Right ventricle myocardium superior (tissue), 1 donor: ENCODE measurements around the gene VAV1. TPM values are rescaled to one million over a fixed set of nuclear protein-coding genes. Genes with fewer than 3 reads are reported as not detected.
A peak's percentile ranks its signal among the peaks of the same experiment; 100 is the strongest.
"Not testable (repeated sequence)": the region's sequence is repeated elsewhere in the genome, so short reads cannot be mapped to it uniquely, and the experiment has no call there.

Source experiments
- ATAC-seq: fragments of 200-7000 bp; cut with Tn5 transposase; one replicate; pipeline ENCODE4 v1.9.1; 2020; ENCODE audit warnings: mild to moderate bottlenecking; ENCODE audit not compliant: poor library complexity
- DNase-seq: peaks from one replicate; pipeline ENCODE4 v3.0.0-alpha.2; 2020
- intact Hi-C: fragments of 100-400 bp; cut with DNase I; formaldehyde crosslinking; loops from one replicate; pipeline ENCODE4 v1.11.2; 2022
- total RNA-seq: library from RNA; stranded (reverse); fragmentation: NEBNext Ultra II Directional; extraction: Animal tissue kit (Norgen Biotek cat#: 25700); gene quantifications from one replicate; pipeline ENCODE4 v1.2.1, GENCODE V29; 2021
- donor health status: DM: no; HTN: yes; CAD: no; lungs with severe emphysema.

VAV1 gene
- total RNA-seq, 1 donor from 2014 or later: 2.8 TPM

- ATAC-seq (no peak), DNase-seq (no peak)
- intact Hi-C loops: loop anchor here (5.0 kb wide), 2 partner anchors 124 to 229 kb away; partner anchors contain the start of genes GPR108 and TRIP10
Observed at GRCh38 chr19:6861683-6862286, 89.3 kb downstream of the VAV1 start.

- ATAC-seq (peak; percentile 96), DNase-seq (peak; percentile 88)
- intact Hi-C loops: loop anchor here (5.0 kb wide), 2 partner anchors 125 to 230 kb away; partner anchors contain the start of genes GPR108 and TRIP10
Observed at GRCh38 chr19:6862673-6863078, 90.2 kb downstream of the VAV1 start.

- ATAC-seq (no peak), DNase-seq (no peak)
- intact Hi-C loops: loop anchor here (5.0 kb wide), 2 partner anchors 127 to 232 kb away; partner anchors contain the start of genes GPR108 and TRIP10
Observed at GRCh38 chr19:6864325-6864940, 91.9 kb downstream of the VAV1 start.

- DNase-seq (no peak), ATAC-seq (no peak)
- intact Hi-C loops: no loop called here
Observed at GRCh38 chr19:6865849-6866248, 93.3 kb downstream of the VAV1 start.

GRCh38 chr19:6866741-6867151 lies 94.2 kb downstream of the VAV1 start:
- no peak for DNase-seq
- intact Hi-C loops: no loop called here
- no peak for ATAC-seq

GRCh38 chr19:6868351-6868750 lies 95.8 kb downstream of the VAV1 start:
- intact Hi-C loops: no loop called here
- ATAC-seq (no peak), DNase-seq (no peak)

- DNase-seq, intact Hi-C loops, ATAC-seq: not testable (repeated sequence)
Observed at GRCh38 chr19:6869151-6869882, 96.8 kb downstream of the VAV1 start.

- DNase-seq: no peak
- ATAC-seq: no peak
- intact Hi-C loops: no loop called here
Observed at GRCh38 chr19:6873708-6874431, 101.4 kb downstream of the VAV1 start.

GRCh38 chr19:6875218-6875617 lies 102.7 kb downstream of the VAV1 start:
- intact Hi-C loops: no loop called here
- ATAC-seq: no peak

GRCh38 chr19:6876748-6877147 lies 104.2 kb downstream of the VAV1 start:
- no peak for DNase-seq
- intact Hi-C loops: no loop called here
- ATAC-seq: peak; percentile 20

More at GRCh38 chr19:6875218-6875617, 102.7 kb downstream of the VAV1 start:
- DNase-seq: no peak

GRCh38 chr19:6877766-6878165 lies 105.3 kb downstream of the VAV1 start:
- DNase-seq: no peak
- ATAC-seq: no peak
- intact Hi-C loops: no loop called here

GRCh38 chr19:6886277-6886897 lies 113.9 kb downstream of the VAV1 start:
- DNase-seq (no peak), ATAC-seq (no peak)
- intact Hi-C loops: no loop called here

- ATAC-seq (peak; percentile 39), DNase-seq (peak; percentile 50)
- intact Hi-C loops: no loop called here
Observed at GRCh38 chr19:6887316-6887715, 114.8 kb downstream of the VAV1 start, which contains the start of gene ADGRE1. Gene ADGRE1 (plus strand): TSS chr19:6887579. CDS start chr19:6887609, 30 bp downstream.

GRCh38 chr19:6888967-6889366 lies 116.5 kb downstream of the VAV1 start:
- intact Hi-C loops: no loop called here
- ATAC-seq (no peak), DNase-seq (no peak)

GRCh38 chr19:6890401-6890913 lies 117.9 kb downstream of the VAV1 start:
- no peak for ATAC-seq
- no peak for DNase-seq
- intact Hi-C loops: no loop called here

GRCh38 chr19:6890938-6891337 lies 118.4 kb downstream of the VAV1 start:
- intact Hi-C loops: no loop called here
- no peak for DNase-seq
- no peak for ATAC-seq

GRCh38 chr19:6891761-6892385 lies 119.4 kb downstream of the VAV1 start:
- DNase-seq (no peak), ATAC-seq (no peak)
- intact Hi-C loops: no loop called here

GRCh38 chr19:6894313-6894712 lies 121.8 kb downstream of the VAV1 start:
- no peak for DNase-seq
- intact Hi-C loops: no loop called here
- no peak for ATAC-seq
